GM21526 (cell line): Measurements from ENCODE around the gene CCDC69.
A peak's percentile ranks its signal among the peaks of the same experiment; 100 is the strongest.
"Not testable (repeated sequence)": the region's sequence is repeated elsewhere in the genome, so short reads cannot be mapped to it uniquely, and the experiment has no call there.

Experiments
- ATAC-seq: cut with Tn5 transposase; IDR thresholded peaks from one replicate; pipeline ENCODE4 v1.9.1; 2021; ENCODE audit warnings: moderate library complexity; ENCODE audit not compliant: unreplicated experiment, low FRiP score

Gene CCDC69

DNA sequence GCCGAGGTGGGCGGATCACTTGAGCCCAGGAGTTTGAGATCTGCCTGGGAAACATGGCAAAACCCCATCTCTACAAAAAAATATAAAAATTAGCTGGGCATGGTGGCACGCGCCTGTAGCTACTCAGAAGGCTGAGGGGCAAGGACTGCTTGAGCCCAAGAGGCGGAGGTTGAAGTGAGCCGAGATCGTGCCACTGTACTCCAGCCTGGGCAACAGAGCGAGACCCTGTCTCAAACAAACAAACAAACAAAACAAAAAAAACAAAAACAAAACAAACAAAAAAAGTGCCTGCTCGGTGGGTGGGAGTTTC lies 26.6 kb downstream of the CCDC69 start:
- not testable (repeated sequence) for ATAC-seq

DNA sequence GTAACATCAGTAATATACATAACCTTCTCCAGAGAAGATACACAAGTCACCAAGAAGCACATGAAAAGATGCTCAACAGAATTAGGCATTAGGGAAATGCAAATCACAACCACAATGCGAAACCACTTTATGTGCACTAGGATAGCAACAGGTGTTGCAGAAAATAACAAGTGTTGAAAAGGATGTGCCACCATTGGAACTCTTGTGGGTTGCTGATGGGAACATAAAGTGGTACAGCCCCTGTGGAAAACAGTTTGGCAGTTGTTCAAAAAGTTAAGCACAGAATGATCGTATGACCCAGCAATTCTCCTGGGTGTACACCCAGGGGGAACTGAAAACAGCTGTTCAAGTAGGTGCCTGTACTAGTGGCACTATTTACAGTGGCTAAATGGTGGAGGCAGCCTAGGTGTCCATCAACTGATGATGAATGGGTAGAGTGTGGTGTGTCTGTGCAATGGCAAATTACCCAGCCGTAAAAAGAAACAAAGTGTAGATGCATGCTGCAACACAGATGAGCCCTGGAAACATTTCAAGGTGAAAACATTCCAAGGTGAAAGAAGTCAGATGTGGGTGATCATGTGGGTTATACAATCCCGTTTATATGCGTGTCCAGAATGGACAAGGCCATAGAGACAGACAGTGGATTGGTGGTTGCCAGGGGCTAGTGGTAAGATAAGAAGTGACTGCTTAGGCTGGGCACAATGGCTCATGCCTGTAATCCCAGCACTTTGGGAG lies 27.2 kb downstream of the CCDC69 start:
- ATAC-seq = peak; percentile 91

GRCh38 chr5:151195622-151196021 lies 28.3 kb downstream of the CCDC69 start:
- ATAC-seq = no peak

DNA sequence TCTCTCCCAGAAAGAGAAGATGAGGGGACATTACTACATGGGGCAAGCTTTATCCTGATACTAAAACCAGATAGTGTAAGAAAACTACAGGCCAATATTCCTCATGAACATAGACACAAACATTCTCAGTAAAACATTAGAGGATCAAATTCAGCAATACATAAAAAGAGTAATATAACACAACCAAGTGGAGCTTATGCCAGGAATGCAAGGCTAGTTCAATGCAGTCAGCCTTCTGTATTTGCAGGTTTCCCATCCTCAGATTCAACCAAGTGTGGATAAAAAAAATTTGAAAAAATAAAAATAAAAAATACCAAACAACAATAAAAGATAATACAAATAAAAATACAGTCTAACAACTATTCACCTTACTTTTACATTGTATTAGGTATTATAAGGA lies 31.3 kb downstream of the CCDC69 start:
- ATAC-seq = no peak

DNA sequence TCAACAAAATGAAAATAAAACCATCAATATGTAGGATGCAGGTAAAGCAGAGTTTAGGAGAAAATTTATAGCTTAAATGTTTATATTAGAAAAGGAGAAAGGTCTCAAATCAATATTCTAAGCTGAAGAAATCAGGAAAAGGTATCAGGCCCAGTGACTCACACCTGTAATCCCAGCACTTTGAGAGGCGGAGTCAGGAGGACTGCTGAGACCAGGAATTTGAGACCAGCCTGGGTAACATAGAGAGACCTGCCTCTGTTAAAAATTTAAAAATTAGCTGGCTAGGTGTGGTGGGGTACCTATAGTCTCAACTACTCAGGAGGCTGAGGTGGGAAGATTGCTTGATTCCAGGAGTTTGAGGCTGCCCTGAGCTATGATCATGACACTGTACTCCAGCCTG lies 32.2 kb downstream of the CCDC69 start:
- no peak for ATAC-seq

DNA sequence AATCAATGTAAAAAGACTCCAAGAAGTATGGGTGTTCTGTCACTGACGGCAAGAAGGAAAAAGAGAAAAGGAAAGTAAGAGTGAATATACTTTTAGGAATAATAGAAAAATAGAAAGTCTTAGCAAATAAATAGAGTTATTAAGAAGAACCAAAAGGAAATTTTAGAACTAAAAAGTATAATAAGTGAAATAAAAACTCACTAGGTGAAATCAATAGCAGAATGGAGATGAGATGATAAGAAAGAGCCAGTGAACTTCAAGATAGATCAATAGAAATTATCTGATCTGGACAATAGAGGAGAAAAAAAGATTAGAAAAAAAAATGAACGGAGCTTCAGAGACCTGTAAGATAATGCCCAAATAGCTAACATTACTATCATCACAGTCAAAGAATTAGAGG lies 34.7 kb downstream of the CCDC69 start:
- ATAC-seq = no peak

GRCh38 chr5:151186538-151186937 lies 37.4 kb downstream of the CCDC69 start:
- ATAC-seq = no peak

GRCh38 chr5:151186052-151186451 lies 37.8 kb downstream of the CCDC69 start:
- no peak for ATAC-seq

DNA sequence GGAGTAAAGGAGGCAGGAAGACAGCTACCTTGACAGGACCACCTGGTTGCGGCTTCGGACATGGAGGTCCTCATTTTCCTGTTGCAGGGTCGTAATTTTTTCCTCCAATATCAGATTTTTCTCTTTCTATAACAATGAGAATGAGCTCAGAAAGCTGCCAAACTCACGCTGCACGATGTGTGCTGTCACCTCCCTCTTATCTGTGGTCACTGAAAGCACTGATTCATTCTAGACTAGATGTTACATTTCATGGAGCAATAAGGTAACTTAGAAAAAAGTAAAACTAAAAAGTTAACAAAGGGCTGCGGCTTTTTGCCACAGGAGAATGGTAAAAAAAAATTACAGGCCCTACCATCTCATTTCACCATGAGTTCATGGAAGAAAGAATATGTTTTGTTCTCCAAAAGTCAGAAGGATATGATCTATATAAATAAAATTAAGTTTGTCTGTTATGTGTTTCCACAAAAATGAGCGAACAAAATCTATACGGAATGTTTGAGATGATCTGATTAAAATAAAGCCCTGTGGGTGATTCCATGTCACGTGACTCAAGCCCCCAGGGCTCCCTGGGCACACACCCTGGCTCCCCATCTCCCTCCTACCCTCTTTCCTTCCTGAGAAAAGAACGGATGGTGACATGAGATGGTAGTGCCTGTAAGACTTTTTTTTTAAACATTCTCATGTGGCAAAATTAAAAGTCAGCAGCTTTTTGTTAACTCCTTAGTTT lies 39.4 kb downstream of the CCDC69 start:
- no peak for ATAC-seq

GRCh38 chr5:151183456-151184245 lies 40.2 kb downstream of the CCDC69 start:
- ATAC-seq = no peak

GRCh38 chr5:151182976-151183375 lies 40.9 kb downstream of the CCDC69 start:
- no peak for ATAC-seq

DNA sequence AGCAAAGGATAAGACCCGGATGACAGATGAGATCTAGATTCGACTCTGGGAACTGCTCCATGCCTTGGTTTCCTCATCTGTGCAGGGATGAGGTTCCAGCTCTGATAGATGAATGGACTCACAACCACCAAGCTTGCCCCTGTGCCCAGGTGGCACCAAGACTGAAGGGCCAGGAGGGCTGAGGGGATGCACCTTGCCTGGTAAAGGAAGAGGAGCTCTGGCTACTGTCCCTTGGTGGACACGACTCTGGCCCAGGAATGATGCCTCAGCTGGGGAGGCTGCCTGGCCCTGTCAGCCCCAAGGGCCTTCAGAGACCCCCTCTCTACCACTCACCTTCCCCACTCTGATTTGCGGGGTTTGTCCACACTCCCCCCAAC lies 41.4 kb downstream of the CCDC69 start:
- ATAC-seq = no peak

DNA sequence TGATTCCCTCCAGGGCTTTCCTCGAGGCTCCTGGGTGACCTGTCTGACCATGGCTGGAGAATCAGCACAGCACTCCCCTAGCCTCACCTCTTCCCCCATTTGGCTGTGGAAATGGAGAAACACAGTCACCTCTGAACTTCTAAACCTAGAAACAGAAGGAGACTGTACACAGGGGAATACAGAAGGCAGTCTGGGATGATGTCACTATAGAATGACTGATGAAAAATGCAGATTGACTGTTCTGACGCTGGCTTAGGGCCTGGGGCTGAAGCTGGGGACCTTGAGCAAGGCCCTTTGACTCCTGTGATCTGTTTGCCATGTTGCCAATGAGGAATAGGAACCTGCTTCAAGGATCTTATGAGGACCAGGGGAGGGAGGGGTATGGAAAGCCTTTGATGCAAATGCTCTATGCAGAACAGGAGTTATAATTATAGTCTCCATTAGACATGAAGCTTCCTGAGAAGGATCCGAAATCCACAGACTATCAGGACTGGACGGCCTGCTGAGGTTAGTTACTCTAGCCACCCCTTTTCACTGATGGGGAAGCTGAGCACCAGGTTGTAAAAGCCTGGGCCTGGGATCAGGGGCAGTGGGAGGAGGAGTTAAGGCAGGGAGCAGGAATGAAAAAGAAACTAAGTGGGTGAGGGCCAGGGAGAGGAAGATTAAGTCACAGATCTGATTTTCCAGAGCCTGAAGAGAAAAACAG lies 41.9 kb downstream of the CCDC69 start:
- ATAC-seq = no peak

DNA sequence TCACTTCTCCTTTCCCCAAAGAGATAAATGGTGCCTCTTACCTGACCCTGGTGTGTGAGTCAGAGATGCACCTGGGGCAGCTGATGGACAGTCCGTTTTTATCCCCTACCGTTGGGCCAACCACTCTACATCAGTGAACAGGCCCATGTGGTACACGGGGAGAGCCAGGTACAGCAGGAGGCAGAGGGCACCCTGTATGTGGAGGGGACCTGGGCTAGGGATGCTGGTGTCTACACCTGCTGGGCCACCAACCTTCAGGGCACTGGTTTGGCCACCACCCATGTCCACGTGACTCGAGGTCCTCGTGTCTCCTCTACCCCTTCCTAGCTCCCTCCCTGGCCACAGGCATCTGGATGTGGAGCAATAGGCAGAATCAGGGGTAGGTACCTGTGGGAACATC lies 43.6 kb downstream of the CCDC69 start:
- no peak for ATAC-seq

DNA sequence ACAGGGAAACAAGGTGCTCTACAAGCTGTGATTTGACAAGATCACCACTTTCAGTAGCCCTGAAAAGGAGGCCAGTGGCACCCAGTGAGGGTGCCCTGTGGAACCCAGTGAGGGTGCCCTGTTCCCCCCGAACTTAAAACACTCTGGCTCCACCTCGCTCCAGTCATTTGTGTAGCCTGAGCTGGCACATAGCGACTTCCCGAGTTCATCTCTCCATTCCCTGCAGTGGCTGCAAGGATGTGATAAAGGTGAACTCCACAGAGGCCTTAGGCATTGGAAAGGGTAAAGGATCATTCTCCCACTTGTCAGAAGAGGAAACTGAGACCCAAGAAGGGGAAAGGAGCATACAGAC lies 44.4 kb downstream of the CCDC69 start:
- ATAC-seq = no peak

DNA sequence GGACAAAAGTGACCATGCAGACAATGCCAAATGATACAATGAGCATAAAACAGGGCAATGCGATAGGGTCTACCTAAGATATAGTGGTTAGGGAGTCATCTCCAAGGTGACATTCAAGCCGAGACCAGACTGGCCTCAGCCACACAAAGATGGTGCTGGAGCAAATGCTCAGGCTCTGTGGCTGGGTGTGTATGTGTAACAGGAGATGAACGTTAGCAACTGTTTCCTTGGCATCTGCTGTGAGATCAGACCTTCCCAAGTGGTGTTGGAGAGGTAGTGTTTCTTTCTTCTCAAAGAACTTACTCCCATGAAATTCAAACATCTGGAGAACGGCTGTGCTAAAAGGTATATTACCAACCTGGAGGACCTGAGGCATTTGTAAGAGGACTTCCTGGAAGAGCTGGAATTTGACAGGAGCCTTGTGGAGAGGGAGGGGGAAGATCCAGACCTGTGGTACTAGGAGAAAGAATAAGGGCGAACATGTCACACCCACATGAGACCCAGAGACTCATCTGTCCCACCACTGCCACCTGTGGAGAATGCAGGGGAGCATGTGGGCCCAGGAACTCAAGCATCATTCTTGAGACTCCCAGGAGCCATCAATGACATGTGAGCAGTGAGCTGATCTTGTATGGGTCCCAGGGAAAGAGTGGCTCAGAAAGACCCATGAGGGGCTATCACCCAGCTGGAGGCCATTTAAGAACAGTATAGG lies 45.0 kb downstream of the CCDC69 start:
- no peak for ATAC-seq

GRCh38 chr5:151178372-151178771 lies 45.5 kb downstream of the CCDC69 start:
- no peak for ATAC-seq

GRCh38 chr5:151176268-151176667 lies 47.6 kb downstream of the CCDC69 start:
- ATAC-seq = not testable (repeated sequence)

GRCh38 chr5:151174612-151175101 lies 49.2 kb downstream of the CCDC69 start:
- no peak for ATAC-seq
